NCI-H82 treated with DMSO at 0.1 percent for 48 hours (cell line): ENCODE results near the gene NXPE3.

ENCODE experiments used
- DNase-seq: peaks from one replicate; lab custom pipeline; 2025; ENCODE audit not compliant: unreplicated experiment; lab: John Stamatoyannopoulos, UW

NXPE3 gene

GRCh38 chr3:101802179-101802578, 23.2 kb downstream of the NXPE3 start:
- no peak for DNase-seq

DNA sequence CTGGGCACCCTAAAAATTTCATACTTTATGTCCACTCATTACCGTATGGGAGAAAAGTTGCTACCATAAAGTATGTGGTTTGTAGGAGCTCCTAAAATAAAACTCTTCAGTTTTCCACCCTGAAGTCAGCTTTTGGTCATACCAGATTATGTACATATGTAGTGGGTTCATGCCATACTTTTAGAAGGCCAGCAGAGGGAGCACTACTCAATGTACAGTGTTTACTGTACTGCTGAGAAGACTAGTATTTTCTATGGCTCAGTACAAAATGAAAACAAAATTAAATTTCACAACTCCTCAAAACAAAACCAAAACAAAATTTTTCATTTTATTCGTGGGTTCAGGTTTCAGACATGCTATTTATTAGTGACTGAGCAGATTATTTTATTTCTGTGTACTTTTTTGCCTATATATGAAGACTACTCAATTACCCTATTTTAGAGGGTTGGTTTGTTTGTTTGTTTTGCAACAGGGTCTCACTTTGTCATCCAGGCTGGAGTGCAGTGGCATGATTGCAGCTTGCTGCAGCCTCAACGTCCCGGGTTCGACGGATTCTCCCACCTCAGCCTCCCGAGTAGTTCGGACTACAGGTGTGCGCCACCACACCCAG, 24.3 kb downstream of the NXPE3 start:
- DNase-seq, result peak; percentile 16

GRCh38 chr3:101803939-101804338, 24.9 kb downstream of the NXPE3 start:
- DNase-seq, result no peak

- no peak for DNase-seq
Measured at GRCh38 chr3:101806491-101806890, 27.5 kb downstream of the NXPE3 start.

DNA sequence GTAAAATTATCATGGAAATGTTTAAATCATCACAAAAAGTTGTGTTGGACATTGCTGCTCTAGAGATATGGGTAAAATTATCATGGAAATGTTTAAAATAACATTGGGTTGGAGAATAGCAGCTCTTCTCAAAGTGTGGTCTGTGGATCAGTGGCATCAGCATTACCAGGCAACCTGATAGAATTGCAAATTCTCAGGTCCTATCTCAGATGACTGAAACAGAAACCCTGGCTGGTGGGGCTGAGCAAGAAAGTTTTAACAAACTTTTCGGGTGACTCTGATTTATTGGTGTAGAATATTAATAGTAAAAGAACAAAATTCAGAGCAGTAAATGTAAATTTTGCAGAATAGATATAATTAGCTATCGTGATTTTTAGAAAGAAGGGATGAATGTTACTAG, 28.9 kb downstream of the NXPE3 start:
- DNase-seq, result no peak

DNA sequence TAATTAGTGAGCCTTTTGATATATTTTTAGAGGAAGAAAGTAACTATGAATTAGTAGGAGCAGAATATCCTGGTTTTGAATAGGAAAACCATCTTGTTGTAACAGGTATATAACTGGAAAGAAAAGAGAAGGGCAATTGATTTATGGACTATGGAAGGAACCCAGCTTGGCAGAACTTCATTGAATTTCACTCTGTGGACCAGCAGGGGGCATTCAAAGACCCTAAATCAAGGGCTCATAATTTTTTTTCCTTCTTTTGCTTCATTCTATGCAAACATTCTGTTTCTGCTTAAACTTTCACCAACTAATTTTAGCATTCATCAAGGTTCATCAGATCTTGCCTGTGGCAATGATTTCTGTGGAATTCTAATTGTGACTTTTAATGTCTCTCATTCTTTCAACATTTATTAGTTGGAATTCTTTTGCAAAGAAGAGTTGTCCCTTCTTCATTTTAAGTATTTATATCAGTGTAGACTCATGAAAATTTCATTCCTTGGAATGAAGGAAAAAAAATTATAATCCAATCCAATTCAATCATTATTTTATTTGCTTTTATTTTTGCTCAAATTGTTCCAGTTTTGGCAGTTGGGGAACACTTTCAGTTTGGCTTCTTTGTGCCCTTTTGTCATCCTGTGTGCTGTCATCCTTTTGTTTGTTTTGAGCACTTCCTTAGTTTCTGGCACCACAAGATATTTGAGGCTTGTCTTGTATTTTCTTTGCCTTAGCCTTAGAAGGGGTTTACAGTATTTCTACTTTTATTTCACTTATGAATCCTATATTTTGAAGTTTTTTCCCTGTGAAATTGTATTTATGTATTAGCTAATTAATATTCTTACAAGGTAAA, 30.4 kb downstream of the NXPE3 start:
- DNase-seq, result peak; percentile 15

DNA sequence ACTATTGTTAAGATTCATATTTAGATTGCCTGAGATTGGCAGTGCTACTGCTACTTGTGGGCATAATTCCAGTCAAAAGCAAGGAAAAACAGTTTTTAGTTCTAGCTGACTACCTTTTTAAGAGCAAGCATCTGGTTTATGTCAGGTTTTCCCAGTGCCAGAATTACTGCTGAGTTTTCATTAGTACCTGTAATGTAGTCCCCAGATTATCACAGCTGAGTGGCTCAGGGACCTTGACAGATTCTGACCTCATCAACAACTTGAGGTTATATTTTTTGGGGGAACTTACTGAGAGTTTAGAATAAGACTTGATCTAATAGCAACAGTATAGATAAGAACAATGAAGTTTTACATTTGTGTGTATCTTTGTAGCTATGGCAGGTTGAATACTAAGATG, 31.0 kb downstream of the NXPE3 start:
- DNase-seq, result no peak

DNA sequence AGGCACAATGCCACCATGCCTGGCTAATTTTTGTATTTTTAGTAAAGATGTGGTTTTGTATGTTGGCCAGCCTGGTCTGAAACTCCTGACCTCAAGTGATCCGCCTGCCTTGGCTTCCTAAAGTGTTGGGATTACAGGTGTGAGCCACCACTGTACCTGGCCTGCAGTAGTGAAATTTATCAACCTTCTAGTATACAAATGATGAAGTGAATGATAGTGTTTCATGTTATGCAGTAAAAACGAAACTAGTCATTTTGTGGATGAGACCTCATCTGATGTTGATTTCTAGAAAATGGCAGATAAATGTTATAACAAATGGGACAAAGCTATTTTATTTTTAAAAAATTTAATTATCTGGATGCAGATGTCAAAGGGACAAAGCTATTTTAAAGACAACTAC, 32.9 kb downstream of the NXPE3 start:
- no peak for DNase-seq

- DNase-seq, result no peak
Measured at GRCh38 chr3:101812895-101813294, 33.9 kb downstream of the NXPE3 start.

GRCh38 chr3:101813817-101814440, 34.9 kb downstream of the NXPE3 start:
- no peak for DNase-seq

DNA sequence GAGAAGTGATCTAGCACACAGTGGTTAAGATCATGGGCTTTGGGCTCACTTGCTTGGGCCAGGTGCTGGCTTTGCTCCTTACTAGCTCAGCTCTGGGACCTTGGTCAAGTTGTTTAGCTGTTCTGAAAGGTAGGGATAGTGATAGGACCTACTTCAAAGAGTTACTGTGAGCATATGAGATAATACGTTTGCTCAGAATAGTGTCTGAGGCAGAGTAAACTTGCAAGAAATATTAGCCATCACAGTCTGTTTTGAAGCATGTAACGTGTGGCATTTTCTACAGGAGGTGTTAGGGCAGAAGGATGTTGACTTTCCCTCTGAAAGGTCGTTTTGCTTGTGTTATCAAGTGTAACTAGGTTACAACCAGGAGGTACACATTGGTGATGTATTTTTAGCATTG, 35.8 kb downstream of the NXPE3 start:
- no peak for DNase-seq

DNA sequence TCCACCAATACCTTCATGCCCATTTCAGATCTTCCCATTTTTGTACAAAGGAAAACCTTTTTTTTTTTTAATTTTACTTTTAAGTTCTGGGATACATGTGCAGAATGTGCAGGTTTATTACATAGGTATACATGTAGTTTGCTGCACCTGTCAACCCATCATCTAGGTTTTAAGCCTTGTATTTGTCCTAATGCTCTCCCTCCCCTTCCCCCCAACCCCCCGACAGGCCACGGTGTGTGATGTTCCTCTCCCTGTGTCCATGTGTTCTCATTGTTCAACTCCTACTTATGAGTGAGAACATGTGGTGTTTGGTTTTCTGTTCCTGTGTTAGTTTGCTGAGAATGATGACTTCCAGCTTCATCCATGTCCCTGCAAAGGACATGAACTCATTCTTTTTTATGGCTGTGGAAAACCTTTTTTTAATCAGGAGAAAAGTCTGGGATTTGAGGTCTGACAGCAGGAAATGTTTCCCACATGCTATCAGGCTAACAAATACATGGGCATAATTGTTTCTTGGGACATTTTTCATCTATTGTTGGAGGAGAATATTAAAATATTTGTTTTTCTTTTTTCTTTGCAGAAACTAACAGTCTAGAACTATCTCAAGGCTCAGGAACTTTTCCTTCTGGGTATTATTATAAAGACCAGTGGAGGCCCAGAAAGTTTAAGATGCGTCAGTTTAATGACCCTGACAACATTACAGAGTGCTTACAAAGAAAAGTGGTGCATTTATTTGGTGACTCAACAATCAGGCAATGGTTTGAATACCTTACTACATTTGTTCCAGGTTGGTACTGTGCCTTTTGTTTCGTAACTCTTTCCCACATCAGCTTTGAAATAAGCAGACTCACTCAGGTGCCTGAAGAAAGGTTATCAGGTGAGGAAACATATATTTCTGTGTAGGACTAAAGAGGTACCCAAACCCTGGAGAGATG, 37.5 kb downstream of the NXPE3 start:
- DNase-seq, result no peak

- DNase-seq, result no peak
Measured at GRCh38 chr3:101817992-101818391, 39.0 kb downstream of the NXPE3 start.

DNA sequence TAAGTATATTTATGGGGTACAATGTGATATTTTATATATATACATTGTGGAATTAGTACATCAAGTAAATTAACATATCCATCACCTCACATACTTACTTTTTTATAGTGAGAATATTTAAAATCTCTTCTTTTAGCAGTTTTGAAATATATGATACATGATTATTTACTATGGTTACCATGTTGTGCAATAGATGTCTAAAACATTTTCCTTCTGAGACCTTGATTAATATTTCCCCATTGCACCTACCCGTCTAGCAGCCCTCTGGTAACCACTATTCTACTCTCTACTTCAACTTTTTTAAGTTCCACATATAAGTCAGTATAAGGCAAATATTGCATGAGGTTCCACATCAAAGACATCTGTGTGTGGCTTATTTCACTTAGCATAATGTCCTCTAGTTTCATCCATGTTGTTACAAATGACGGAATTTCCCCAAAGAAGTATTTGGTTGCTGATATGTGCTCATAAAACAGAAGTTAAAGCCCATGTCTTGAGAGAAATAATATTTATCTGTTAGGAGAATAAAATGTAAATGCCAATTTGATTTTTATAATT, 40.7 kb downstream of the NXPE3 start:
- no peak for DNase-seq

DNA sequence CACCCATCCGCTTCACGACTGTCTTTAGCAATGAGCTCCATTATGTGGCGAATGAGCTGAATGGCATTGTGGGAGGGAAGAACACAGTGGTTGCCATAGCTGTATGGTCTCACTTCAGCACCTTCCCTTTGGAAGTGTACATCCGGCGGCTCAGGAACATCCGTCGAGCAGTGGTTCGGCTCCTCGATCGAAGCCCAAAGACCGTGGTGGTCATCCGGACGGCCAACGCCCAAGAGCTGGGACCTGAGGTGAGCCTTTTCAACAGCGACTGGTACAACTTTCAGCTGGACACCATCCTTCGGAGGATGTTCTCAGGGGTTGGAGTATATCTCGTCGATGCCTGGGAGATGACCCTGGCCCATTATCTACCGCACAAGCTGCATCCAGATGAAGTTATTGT, 42.5 kb downstream of the NXPE3 start:
- no peak for DNase-seq

GRCh38 chr3:101823525-101823924, 44.5 kb downstream of the NXPE3 start:
- no peak for DNase-seq

DNA sequence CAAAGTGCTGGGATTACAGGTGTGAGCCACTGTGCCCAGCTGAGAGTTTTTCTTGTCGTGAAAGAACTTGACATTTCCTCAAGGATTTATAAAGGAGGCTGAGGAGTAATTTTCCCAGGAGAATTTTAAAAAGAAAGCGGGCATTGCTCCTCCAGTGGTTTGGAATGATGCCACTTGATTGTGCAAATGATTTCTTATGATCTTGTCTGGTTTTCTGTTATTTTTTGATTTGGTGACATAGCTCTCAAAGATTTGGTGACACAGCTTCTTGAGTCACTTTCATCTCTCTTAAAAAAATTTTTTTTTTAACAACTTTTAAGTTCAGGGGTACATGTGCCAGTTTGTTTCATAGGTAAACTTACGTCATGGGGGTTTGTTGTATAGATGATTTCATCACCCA, 45.7 kb downstream of the NXPE3 start:
- no peak for DNase-seq

DNA sequence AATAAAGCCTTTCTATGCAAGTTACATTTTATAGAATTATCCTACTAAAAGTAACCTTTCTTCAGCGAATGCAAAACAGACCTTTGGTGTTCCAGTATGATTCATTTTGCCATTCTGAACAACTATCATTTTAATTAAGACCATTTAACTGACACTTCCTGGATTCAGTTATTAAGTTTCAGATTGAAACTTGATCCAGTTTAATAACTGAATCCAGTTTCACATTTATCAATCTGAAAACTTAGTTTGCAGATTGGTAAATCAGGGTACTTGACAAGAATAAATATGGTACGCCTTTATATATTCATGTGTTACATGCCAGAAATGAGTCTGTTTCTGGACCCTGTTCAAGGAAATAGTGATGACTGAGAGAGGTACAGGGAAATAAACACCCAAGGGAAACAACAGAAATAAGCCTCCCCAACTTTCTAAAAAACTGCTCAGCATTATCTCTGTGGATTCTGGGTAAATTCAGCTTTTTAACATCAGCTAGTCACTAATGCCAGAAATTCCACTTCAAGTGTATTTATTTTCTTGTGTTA, 47.0 kb downstream of the NXPE3 start:
- DNase-seq, result no peak

GRCh38 chr3:101827211-101828174, 48.5 kb downstream of the NXPE3 start:
- no peak for DNase-seq
